ENCODE results near the gene HYAL2.

- TF ChIP-seq MXI1 (conservative IDR thresholded peaks at IDR 0.05; ENCODE audit: poor library complexity, severe bottlenecking) (no peak), CTCF (IDR thresholded peaks at IDR 0.05; ENCODE audit: poor library complexity, severe bottlenecking) (no peak), EP300 (conservative IDR thresholded peaks at IDR 0.05; ENCODE audit: poor library complexity, severe bottlenecking) (no peak), EZH2 (IDR thresholded peaks at IDR 0.05; ENCODE audit: borderline replicate concordance, insufficient read depth, low read length, poor library complexity, severe bottlenecking) (no peak), SMC3 (conservative IDR thresholded peaks at IDR 0.05; ENCODE audit: poor library complexity) (no peak), RAD21 (conservative IDR thresholded peaks at IDR 0.05) (no peak)
These were observed 20.5 kb upstream of the HYAL2 start for GRCh38 chr3:50342813-50343633.

All from neural cell (in vitro differentiated cells).